Vagina (tissue), 2 donors: Measurements from ENCODE around the gene RBPJL.

Source experiments
- POLR2A ChIP-seq, 2 donors: fragments of 450-650 bp; IDR thresholded peaks; one replicate each; pipeline ENCODE4 v1.6.1; 2017; ENCODE audit warnings: antibody characterized with exemption in 2 of 2, mild to moderate bottlenecking in 2 of 2, moderate library complexity in 2 of 2
- POLR2AphosphoS5 ChIP-seq, 2 donors: sonication (generic); formaldehyde crosslinking; IDR thresholded peaks; one replicate each; pipeline ENCODE4 v1.9.0; 2017; ENCODE audit warnings: antibody characterized with exemption in 2 of 2, mild to moderate bottlenecking in 2 of 2, low read depth in 1 of 2; ENCODE audit not compliant: insufficient read depth in 1 of 2
- TF ChIP-seq, protein P1 (sequence below), 3 experiments: fragments of 450-650 bp in 2 of 3; fragments of 200-600 bp in 1 of 3; sonication (generic) in 1 of 3; IDR thresholded peaks; one replicate each; pipeline ENCODE4 v1.5.1; 2017 to 2019; ENCODE audit warnings: antibody characterized with exemption in 3 of 3, mild to moderate bottlenecking in 2 of 3, moderate library complexity in 2 of 3

DNA sequence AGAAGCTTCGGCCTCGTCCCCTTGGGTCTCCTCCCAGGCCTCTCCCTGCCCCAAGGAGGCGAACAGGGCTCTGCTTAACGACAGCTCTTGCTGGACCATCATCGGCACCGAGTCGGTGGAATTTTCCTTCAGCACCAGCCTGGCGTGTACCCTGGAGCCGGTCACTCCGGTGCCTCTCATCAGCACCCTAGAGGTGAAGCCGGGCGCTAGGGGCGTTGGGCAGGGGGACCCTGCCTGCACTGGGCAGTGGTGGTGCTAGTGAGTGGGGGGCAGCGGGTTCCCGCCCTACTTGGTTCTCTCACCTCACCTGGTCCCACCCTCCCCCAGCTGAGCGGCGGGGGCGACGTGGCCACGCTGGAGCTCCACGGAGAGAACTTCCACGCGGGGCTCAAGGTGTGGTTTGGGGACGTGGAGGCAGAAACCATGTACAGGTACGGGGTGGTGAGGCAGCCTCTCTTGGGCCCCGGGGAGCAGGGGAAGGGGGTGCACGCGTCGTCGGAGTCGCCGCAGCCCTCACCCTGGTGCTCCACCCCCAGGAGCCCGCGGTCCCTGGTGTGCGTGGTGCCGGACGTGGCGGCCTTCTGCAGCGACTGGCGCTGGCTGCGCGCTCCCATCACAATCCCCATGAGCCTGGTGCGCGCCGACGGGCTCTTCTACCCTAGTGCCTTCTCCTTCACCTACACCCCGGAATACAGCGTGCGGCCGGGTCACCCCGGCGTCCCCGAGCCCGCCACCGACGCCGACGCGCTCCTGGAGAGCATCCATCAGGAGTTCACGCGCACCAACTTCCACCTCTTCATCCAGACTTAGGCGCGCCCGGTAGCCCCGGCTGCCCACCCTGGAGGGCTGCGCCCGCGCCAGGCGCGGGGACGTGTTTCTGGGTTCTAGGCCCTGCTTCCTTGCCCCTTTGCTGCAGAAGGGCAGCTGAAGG lies 9.8 kb downstream of the RBPJL start:
- TF ChIP-seq, protein P1, sequence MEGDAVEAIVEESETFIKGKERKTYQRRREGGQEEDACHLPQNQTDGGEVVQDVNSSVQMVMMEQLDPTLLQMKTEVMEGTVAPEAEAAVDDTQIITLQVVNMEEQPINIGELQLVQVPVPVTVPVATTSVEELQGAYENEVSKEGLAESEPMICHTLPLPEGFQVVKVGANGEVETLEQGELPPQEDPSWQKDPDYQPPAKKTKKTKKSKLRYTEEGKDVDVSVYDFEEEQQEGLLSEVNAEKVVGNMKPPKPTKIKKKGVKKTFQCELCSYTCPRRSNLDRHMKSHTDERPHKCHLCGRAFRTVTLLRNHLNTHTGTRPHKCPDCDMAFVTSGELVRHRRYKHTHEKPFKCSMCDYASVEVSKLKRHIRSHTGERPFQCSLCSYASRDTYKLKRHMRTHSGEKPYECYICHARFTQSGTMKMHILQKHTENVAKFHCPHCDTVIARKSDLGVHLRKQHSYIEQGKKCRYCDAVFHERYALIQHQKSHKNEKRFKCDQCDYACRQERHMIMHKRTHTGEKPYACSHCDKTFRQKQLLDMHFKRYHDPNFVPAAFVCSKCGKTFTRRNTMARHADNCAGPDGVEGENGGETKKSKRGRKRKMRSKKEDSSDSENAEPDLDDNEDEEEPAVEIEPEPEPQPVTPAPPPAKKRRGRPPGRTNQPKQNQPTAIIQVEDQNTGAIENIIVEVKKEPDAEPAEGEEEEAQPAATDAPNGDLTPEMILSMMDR (IDR thresholded peaks at IDR 0.05): no peak
- no peak for TF ChIP-seq POLR2AphosphoS5 (IDR thresholded peaks at IDR 0.05; ENCODE audit: insufficient read depth in 1 of 2, low read depth in 1 of 2)
- no peak for TF ChIP-seq POLR2A (IDR thresholded peaks at IDR 0.05)
